A673 (cell line): ENCODE data around the gene CAPZB. TPM values are rescaled to one million over a fixed set of nuclear protein-coding genes. Genes with fewer than 3 reads are reported as not detected.

Experiments
- BruUV-seq: library from RNA; stranded (reverse); fragments of 400-500 nt; replicated peaks from 2 replicates; lab custom pipeline; 2021; lab: Mats Ljungman, UMichigan
- CTCF ChIA-PET: fragments of 300-600 bp; sonication (Branson Sonifier 250); formaldehyde crosslinking; loops from one replicate; lab custom pipeline; 2022; ENCODE audit warnings: antibody characterized with exemption; lab: Charles Lee
- POLR2A ChIA-PET: fragments of 300-600 bp; sonication (Branson Sonifier 250); formaldehyde crosslinking; loops from one replicate; lab custom pipeline; 2022; ENCODE audit warnings: antibody characterized with exemption; ENCODE audit not compliant: low non-redundant PET; lab: Charles Lee
- DNase-seq: peaks from one replicate; pipeline ENCODE4 v3.0.0-alpha.2; 2015; ENCODE audit warnings: low spot score
- H3K27ac ChIP-seq: fragments of 200-600 bp; sonication (generic); 2 replicates; pipeline ENCODE4 v1.5.1; 2016; ENCODE audit warnings: mixed run types, low read depth, mild to moderate bottlenecking, mixed read lengths, antibody characterized with exemption, low read length; ENCODE audit not compliant: poor library complexity, severe bottlenecking
- H3K27me3 ChIP-seq: fragments of 200-600 bp; sonication (generic); replicated peaks from 2 replicates; pipeline ENCODE4 v1.6.1; 2017; ENCODE audit warnings: mixed run types, low read depth, mild to moderate bottlenecking, mixed read lengths, antibody characterized with exemption, low read length; ENCODE audit not compliant: insufficient read depth, poor library complexity
- H3K36me3 ChIP-seq: fragments of 200-600 bp; sonication (generic); 2 replicates; pipeline ENCODE4 v1.6.1; 2016; ENCODE audit warnings: mixed run types, mild to moderate bottlenecking, mixed read lengths, antibody characterized with exemption, low read length; ENCODE audit not compliant: insufficient read depth, poor library complexity, severe bottlenecking
- H3K4me1 ChIP-seq: fragments of 200-600 bp; sonication (generic); 2 replicates; pipeline ENCODE4 v1.6.1; 2017; ENCODE audit warnings: mixed run types, mild to moderate bottlenecking, mixed read lengths, antibody characterized with exemption, low read length; ENCODE audit not compliant: insufficient read depth, poor library complexity, severe bottlenecking
- H3K4me3 ChIP-seq: fragments of 200-600 bp; sonication (generic); 2 replicates; pipeline ENCODE4 v1.5.1; 2016; ENCODE audit warnings: low read depth, mixed run types, mild to moderate bottlenecking, mixed read lengths, low read length; ENCODE audit not compliant: poor library complexity, severe bottlenecking
- H3K9me3 ChIP-seq: fragments of 200-600 bp; sonication (generic); 2 replicates; pipeline ENCODE4 v1.6.1; 2016; ENCODE audit warnings: mixed run types, low read depth, mild to moderate bottlenecking, mixed read lengths, antibody characterized with exemption, low read length; ENCODE audit not compliant: poor library complexity, severe bottlenecking
- CTCF ChIP-seq: fragments of 300-800, 200-600 bp; sonication (generic); conservative IDR thresholded peaks from 2 replicates; pipeline ENCODE4 v1.5.1; 2017; ENCODE audit warnings: low read depth, mild to moderate bottlenecking, antibody characterized with exemption, low read length, moderate library complexity, mixed read lengths
- EZH2 ChIP-seq: fragments of 200-600 bp; sonication (generic); IDR thresholded peaks from 2 replicates; pipeline ENCODE4 v1.6.1; 2017; ENCODE audit warnings: borderline replicate concordance, low read depth, mild to moderate bottlenecking, mixed read lengths, antibody characterized with exemption, low read length; ENCODE audit not compliant: poor library complexity, severe bottlenecking
- intact Hi-C: fragments of 100-400 bp; cut with micrococcal nuclease; formaldehyde crosslinking; loops from one replicate; pipeline ENCODE4 v1.10.0; 2022; ENCODE audit not compliant: unreplicated experiment
- total RNA-seq: library from RNA; stranded (reverse); gene quantifications from 2 replicates; pipeline ENCODE4 v1.2.3, GENCODE V29; 2021

The CAPZB gene
- total RNA-seq, 1 experiment from 2014 or later, result 214 TPM

GRCh38 chr1:19395678-19396192 lies 89.6 kb downstream of the CAPZB start:
- DNase-seq, result no peak
- Histone ChIP-seq H3K4me1 (peaks cover 11% of the 10 kb centered on the region), H3K4me3 (no peak overlapping the region), H3K27ac (no peak overlapping the region), H3K36me3 (no peaks in the 10 kb centered on the region), H3K27me3 (no peaks in the 10 kb centered on the region), H3K9me3 (no peaks in the 10 kb centered on the region)
- ChIA-PET POLR2A (no interaction called here), CTCF (no interaction called here)
- TF ChIP-seq EZH2 (no peak), CTCF (no peak)
- BruUV-seq, result no TSS peak
- intact Hi-C loops, result no loop called here

- no peaks in the 10 kb centered on the region for H3K9me3 ChIP-seq
- intact Hi-C loops, result no loop called here
- H3K36me3 ChIP-seq, result no peaks in the 10 kb centered on the region
- DNase-seq, result no peak
- no TSS peak for BruUV-seq
- no peak overlapping the region for H3K27ac ChIP-seq
- H3K4me1 ChIP-seq, result peaks cover 20% of the 10 kb centered on the region
- TF ChIP-seq EZH2 (no peak), CTCF (no peak)
- H3K27me3 ChIP-seq, result no peaks in the 10 kb centered on the region
- ChIA-PET CTCF (interaction anchor here (0.6 to 2.2 kb wide), 3 partner anchors 261 to 1596 kb away, joined by 3 to 8 read pairs (median 6); no protein-coding TSS in a partner anchor), POLR2A (no interaction called here)
- no peak overlapping the region for H3K4me3 ChIP-seq
These were observed 92.3 kb downstream of the CAPZB start for GRCh38 chr1:19393046-19393445.

DNA sequence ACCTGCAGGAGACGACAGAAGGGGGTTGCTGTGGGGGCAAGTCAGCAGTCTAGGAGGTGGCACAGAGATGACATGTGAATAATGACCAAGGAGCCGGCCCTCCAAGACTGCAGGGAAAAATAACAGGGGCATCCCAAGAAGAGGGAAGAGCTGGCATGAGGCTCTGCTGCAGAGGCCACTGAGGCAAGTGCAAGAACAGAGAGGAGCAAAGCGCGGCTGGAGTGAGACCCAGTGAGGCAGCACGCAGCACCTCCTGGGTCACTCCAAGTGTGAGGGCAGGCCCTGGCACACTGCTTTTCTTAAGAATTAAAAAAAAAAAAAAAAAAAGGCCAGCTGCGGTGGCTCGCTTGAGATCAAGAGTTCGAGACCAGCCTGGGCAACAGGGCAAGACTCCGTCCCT lies 93.1 kb downstream of the CAPZB start:
- Histone ChIP-seq H3K9me3 (no peaks in the 10 kb centered on the region), H3K27me3 (no peaks in the 10 kb centered on the region), H3K4me3 (no peak overlapping the region), H3K4me1 (peaks cover 20% of the 10 kb centered on the region), H3K27ac (no peak overlapping the region), H3K36me3 (no peaks in the 10 kb centered on the region)
- intact Hi-C loops, result no loop called here
- ChIA-PET CTCF (interaction anchor here (0.6 to 2.2 kb wide), 4 partner anchors 107 to 1597 kb away, joined by 3 to 8 read pairs (median 5); no protein-coding TSS in a partner anchor), POLR2A (no interaction called here)
- TF ChIP-seq EZH2 (no peak), CTCF (no peak)
- BruUV-seq, result no TSS peak
- no peak for DNase-seq
